SK-N-SH (cell line): ENCODE results near the gene CPNE7.

ENCODE experiments used
- CHD2 ChIP-seq: fragments of 150-350 bp; IDR thresholded peaks from 2 replicates; pipeline ENCODE4 v1.6.1; 2018; ENCODE audit warnings: low read length; ENCODE audit not compliant: partially characterized antibody
- EZH2phosphoT487 ChIP-seq: fragments of 200-600 bp; sonication (generic); IDR thresholded peaks from 2 replicates; pipeline ENCODE4 v1.6.1; 2017; ENCODE audit warnings: low read depth, mixed run types, mild to moderate bottlenecking, antibody characterized with exemption, moderate library complexity, borderline replicate concordance
- GATA2 ChIP-seq: sonication (generic); formaldehyde crosslinking; IDR thresholded peaks from 2 replicates; pipeline ENCODE4 v1.5.0; 2020; ENCODE audit warnings: mild to moderate bottlenecking, missing genetic modification reagents
- NFIC ChIP-seq: IDR thresholded peaks from 2 replicates; pipeline ENCODE4 v1.4.0; 2012; ENCODE audit warnings: borderline replicate concordance
- NRF1 ChIP-seq: IDR thresholded peaks from 2 replicates; pipeline ENCODE4 v1.6.1; 2012; ENCODE audit warnings: low read depth, mild to moderate bottlenecking, low read length
- POLR2AphosphoS5 ChIP-seq: IDR thresholded peaks from 2 replicates; pipeline ENCODE4 v1.6.1; 2012; ENCODE audit warnings: low read depth, low read length
- REST ChIP-seq: IDR thresholded peaks from 2 replicates; pipeline ENCODE4 v1.6.1; 2012; ENCODE audit warnings: mild to moderate bottlenecking, low read depth, low read length, moderate library complexity
- RXRA ChIP-seq: IDR thresholded peaks from 2 replicates; pipeline ENCODE4 v1.4.0; 2012; ENCODE audit warnings: low read depth, mild to moderate bottlenecking, borderline replicate concordance
- SIN3A ChIP-seq: IDR thresholded peaks from 2 replicates; pipeline ENCODE4 v1.6.1; 2012; ENCODE audit warnings: low read depth, mild to moderate bottlenecking, low read length, moderate library complexity, borderline replicate concordance
- TAF1 ChIP-seq: IDR thresholded peaks from 2 replicates; pipeline ENCODE4 v1.6.1; 2012; ENCODE audit warnings: low read depth, mild to moderate bottlenecking, low read length, moderate library complexity, borderline replicate concordance
- TCF12 ChIP-seq: IDR thresholded peaks from 2 replicates; pipeline ENCODE4 v1.4.0; 2012
- YY1 ChIP-seq: IDR thresholded peaks from 2 replicates; pipeline ENCODE4 v1.4.0; 2012; ENCODE audit warnings: low read depth, mild to moderate bottlenecking
- ZBTB33 ChIP-seq: IDR thresholded peaks from 2 replicates; pipeline ENCODE4 v1.4.0; 2012; ENCODE audit warnings: low read depth, borderline replicate concordance
- TF ChIP-seq, protein P1 (sequence below): fragments of 200-600 bp; sonication (generic); IDR thresholded peaks from 2 replicates; pipeline ENCODE4 v1.6.1; 2017; ENCODE audit warnings: antibody characterized with exemption, mild to moderate bottlenecking, moderate library complexity

DNA sequence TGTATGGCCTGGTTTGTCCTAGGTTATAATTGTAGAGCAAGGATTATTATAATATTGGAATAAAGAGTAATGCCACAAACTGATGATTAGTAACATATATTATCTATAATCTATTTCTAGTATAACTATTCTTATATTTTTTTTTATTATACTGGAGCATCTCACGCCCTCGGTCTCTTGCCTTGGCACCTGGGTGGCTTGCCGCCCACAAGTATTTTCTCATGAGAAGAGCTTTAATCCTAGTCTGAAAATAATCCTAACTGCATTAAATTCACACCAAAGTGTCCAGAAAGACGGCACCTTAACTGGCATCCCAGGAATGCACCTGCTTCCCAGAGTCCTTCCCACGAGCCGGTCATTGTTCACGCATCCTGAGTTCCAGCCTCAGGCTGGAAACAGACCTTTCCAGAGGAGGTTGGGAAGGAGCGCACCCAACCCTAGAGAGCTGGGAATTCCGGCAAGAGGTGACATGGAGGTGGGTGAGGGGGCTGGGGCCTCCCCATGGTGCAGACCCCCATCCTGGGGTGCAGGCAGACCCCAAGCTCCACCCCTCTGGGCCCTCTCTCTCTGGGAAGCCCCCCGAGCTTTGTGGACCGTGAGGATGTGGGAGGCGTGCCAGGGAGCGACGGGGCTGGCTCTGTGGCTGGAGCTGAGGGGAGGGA is 66.0 kb downstream of the CPNE7 start:
- no peak for TF ChIP-seq POLR2AphosphoS5
- TF ChIP-seq, protein P1, sequence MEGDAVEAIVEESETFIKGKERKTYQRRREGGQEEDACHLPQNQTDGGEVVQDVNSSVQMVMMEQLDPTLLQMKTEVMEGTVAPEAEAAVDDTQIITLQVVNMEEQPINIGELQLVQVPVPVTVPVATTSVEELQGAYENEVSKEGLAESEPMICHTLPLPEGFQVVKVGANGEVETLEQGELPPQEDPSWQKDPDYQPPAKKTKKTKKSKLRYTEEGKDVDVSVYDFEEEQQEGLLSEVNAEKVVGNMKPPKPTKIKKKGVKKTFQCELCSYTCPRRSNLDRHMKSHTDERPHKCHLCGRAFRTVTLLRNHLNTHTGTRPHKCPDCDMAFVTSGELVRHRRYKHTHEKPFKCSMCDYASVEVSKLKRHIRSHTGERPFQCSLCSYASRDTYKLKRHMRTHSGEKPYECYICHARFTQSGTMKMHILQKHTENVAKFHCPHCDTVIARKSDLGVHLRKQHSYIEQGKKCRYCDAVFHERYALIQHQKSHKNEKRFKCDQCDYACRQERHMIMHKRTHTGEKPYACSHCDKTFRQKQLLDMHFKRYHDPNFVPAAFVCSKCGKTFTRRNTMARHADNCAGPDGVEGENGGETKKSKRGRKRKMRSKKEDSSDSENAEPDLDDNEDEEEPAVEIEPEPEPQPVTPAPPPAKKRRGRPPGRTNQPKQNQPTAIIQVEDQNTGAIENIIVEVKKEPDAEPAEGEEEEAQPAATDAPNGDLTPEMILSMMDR, result no peak
- TF ChIP-seq REST, result no peak
- no peak for TF ChIP-seq CHD2
- no peak for TF ChIP-seq NRF1
- no peak for TF ChIP-seq EZH2phosphoT487
- TF ChIP-seq ZBTB33, result no peak
- no peak for TF ChIP-seq YY1
- no peak for TF ChIP-seq SIN3A
- no peak for TF ChIP-seq TAF1
- no peak for TF ChIP-seq NFIC
- TF ChIP-seq TCF12, result no peak
- TF ChIP-seq RXRA, result no peak
- TF ChIP-seq GATA2 (CRISPR knock-in tag), result no peak
